Measurements from ENCODE around the gene SYNE3.

SYNE3 gene, protein sequence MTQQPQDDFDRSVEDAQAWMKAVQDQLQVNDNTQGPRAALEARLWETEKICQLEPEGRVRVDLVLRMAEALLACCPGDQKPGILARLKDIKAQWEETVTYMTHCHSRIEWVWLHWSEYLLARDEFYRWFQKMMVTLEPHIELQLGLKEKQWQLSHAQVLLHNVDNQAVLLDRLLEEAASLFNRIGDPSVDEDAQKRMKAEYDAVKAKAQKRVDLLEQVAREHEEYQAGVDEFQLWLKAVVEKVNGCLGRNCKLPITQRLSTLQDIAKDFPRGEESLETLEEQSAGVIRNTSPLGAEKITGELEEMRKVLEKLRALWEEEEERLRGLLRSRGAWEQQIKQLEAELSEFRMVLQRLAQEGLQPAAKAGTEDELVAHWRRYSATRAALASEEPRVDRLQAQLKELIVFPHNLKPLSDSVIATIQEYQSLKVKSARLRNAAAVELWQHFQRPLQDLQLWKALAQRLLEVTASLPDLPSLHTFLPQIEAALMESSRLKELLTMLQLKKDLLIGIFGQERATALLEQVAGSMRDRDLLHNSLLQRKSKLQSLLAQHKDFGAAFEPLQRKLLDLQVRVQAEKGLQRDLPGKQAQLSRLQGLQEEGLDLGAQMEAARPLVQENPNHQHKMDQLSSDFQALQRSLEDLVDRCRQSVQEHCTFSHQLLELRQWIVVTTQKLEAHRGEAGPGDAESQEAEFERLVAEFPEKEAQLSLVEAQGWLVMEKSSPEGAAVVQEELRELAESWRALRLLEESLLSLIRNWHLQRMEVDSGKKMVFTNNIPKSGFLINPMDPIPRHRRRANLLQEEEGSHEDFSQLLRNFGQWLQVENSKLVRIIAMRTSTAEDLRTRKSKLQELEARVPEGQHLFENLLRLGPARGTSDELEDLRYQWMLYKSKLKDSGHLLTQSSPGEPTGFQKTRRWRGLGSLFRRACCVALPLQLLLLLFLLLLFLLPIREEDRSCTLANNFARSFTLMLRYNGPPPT

DNA sequence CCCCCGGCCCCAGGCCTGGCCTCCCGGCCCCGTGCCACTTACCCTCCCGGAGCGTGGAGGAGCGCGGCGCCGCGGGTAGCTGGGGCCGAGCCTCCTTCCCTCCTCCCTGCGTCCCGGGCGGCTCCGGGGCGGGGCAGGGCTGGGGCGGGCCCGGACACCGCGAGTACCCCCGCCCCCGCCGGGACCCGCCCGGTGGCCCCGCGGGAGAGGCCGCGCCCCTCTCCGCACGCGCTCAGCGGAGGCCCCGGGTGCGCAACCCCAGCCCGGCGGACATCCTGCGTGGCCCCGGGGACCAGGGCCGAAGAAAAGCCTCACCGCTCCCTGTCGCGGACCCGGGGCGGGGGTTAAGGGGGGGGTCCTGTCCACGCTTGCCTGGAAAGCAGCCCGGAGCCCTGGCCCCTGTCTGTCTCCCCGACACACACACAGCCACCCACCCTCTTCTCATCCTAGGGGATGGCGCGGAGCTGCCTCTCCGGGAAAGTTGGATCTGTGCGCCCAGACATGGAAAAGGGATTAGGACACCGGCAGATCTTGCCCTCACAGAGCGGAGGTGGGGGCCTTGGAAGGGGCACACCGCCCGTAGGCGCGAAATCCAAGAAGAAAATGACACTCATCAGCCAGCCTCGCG, at the start of gene SYNE3:
TSS of gene SYNE3 (minus strand) at position 97 of the 628 bp plus-strand sequence. CDS start 40,829 bp downstream, outside the sequence.
- DNase-seq (ENCODE audit: low read depth), result no peak

DNA sequence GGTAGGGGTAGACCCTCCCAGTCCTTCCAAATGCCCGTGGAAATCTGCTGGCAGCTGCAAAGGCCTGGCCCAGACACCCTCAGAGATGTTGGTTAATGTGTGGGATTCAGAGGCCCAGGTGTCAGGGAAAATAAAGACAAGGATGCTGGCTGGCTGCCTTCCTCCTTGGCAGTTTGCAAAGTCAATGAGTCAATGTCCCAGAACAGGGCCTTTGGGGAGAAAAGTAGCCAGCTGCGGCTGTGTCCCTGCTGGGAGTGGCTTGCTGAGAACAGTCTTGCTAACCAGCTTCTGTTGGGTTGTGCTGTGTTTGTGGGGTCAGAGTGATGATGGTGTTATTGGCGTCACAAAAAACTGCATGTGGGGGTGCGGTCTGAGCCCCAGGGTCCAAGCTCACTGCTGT, 47.6 kb upstream of the SYNE3 start:
- no peak for DNase-seq (ENCODE audit: low read depth)

DNA sequence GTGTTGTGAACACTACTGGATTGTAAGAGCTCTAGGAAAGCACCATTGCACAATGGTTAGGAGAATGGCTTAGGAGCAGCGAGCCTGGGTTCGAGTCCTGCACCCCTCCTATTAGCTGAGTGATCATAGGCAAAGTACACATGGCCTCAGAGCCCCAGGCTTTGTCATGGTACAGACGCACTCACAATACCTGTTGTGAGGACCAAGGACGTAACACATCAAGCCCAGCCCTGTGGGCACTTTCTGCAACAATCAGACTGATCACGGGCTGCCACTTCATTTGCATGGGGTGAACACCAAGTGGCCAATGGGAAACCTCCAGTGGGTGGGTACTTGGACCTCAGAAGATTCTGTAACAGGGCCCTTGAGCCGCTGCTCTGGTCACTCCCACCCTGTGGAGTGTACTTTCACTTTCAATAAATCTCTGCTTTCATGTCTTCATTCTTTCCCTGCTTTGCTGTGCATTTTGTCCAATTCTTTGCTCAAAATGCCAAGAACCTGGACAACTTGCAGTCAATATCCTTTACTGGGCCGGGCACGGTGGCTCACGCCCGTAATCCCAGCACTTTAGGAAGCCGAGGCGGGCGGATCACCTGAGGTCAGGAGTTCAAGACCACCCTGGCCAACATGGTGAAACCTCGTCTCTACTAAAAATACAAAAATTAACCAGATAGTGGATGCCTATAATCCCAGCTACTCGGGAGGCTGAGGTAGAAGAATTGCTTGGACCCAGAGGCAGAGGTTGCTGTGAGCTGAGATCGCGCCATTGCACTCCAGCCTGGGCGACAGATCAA, 46.6 kb upstream of the SYNE3 start:
- DNase-seq (ENCODE audit: low read depth), result peak; percentile 59

DNA sequence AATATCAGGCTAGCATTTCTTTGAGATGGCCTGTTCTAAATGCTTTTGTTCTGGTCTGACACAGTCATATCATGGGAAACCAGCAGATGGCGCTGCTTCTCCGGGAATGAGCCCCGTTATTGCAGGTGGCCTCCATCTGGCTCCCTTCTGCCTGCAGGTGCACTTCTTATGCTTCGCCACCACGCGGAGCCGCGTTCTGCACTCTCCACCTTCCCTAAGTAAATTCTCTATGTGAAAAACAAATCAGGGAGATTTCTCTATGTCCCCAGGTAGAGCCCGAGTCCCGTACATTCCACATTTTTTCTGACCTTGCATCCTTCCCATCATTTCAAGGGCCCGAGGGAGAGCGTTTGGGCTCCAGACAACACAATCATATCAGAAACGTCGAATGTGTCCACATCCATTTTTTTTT, 44.6 kb upstream of the SYNE3 start:
- DNase-seq (ENCODE audit: low read depth), result peak; percentile 78

DNA sequence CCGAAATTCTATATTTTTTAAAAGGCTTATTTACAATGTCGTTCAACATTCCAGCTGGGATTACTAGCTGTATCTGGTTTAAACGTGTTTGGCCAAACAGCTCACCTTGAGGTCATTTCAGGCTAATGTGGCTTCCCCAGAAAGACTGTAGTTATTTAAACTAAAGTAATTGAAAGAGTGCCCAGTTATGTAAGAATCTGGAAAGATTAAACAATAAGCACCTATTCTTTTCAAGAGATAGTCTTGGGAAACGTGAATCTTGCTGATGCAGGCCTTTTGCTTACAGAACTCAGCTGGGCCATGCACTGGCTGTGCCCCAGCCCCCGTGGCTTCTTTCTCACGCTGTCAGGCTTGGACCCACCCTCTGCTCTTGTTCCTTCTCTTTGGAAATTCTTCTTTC, 42.8 kb upstream of the SYNE3 start:
- no peak for DNase-seq (ENCODE audit: low read depth)

DNA sequence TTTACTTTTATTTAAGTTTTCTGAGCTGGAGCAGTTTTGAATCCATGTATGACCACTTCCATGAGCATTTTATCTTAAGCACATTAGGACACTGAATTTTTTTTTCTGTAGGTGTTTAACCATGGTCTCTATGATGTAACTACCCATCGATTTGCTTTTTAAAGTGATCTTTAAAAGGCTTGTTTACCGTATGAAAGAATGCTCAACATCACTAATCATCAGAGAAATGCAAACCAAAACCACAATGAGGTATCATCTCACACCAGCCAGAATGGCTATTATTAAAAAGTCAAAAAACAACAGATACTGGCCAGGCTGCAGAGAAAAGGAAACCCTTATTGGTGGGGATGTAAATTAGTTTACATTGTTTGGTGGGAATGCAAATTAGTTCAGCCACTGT, 41.4 kb upstream of the SYNE3 start:
- no peak for DNase-seq (ENCODE audit: low read depth)

DNA sequence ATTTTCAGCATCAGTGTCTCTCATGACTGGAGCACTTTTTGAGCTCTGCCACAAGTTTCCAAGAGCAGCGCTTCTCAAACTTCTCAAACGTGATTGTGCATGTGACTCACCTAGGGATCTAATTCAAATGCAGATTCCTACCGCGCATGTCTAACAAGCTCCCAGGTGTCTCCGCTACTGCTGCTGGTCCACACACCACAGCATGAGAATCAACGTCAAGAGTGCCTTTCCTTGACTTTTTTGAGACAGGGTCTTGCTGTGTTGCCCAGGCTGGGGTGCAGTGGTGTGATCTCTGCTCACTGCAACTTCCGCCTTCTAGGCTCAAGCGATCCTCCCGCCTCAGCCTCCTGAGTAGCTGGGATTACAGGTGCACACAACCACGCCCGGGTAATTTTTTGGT, 40.8 kb upstream of the SYNE3 start:
- no peak for DNase-seq (ENCODE audit: low read depth)

DNA sequence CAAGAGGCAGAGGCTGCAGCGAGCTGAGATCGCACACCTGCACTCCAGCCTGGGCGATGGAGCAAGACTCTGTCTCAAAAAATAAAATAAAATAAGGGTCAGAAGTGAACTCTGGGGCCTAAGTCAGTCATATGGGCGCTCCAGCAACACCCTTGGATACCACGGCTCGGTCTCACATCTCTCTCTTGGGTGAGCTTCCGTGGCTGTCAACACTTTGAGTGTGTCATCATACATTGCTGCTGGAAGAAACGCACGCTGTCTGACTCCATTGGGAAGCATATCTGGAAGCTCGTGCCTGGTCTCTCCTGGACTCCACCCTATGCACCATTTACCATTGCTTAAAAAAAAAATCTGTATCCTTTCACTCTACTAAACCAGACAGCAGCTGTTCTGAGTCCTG, 38.6 kb upstream of the SYNE3 start:
- no peak for DNase-seq (ENCODE audit: low read depth)

DNA sequence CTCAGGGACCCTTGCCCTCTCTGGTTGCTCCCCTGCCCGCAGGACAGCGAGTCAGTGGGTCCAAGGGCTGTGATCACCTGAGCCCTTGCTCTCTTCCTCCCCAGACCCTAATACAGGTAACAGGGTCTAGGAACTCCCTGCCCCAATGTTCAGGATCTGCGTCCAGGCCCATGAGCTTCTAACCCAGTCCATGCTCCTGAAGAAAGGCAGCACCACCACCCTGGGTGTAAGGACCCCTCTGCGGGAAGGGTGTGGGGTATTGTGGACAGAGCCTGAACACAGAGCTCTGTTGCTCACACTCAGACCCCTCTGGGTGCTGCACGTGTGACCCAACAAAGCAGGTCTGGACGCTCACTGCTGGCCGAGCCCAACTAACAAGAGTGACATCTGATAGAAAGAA, 36.7 kb upstream of the SYNE3 start:
- no peak for DNase-seq (ENCODE audit: low read depth)

DNA sequence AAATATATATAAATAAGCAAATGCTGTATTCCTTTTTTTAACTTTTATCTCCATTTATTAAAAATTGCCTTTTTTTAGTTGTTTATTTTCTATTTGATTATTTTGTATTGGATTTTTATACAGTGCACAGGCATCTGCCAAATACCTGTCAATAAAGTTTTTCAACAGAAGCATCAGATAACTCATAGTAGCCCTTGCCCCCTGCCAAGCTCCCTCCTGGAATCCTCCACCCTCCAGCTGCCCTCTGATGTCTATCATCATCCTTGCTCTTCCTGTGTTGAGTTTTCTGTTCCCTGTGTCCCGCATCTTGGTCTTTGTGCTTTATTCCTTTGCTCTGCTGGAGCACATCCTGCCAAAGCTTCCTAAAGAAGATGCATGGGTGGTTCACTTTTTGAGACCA, 35.0 kb upstream of the SYNE3 start:
- no peak for DNase-seq (ENCODE audit: low read depth)

DNA sequence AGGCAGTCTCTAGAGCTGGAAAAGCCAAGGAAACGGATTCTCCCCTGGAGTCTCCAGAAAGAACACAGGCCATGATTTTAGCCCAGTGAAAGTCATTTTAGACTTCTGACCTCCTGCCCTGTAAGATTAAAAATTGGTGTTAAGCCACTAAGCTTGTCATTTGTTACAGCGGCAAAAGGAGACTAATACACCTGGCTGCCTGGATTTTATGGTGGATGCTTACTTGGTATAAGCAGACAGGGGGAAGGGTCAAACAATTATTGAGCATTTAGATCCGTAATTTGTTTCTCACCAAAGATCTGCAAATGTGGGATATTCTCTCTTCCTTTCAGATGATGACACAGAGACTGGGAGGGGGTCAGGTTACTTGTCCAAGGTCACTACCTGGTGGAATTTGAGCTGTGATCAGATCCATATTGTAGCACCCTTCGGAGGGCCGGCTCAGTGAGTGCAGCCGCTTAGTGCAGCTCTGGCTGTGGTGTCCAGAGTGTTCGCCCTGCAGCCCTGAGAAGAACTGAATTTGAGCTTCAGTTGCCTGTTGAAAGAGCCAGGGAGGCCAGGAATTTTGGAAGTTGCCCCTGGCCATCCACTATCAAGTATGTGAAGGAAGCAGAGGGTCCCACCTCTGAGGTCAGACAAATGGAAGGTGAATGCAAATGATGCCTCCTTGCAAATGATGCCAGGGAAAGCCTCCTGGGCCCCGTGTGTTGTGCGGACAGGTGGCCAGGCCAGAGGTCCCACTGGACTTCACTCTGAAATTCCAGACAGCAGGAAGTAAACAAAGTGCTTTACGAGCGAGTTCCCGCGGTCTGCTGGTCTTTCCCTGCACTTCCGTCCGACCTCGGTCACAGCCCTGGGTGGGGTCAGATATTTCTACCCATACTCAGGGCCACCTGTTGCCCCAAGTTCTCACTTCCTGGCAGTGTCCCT, 33.5 kb upstream of the SYNE3 start:
- DNase-seq (ENCODE audit: low read depth), result no peak

DNA sequence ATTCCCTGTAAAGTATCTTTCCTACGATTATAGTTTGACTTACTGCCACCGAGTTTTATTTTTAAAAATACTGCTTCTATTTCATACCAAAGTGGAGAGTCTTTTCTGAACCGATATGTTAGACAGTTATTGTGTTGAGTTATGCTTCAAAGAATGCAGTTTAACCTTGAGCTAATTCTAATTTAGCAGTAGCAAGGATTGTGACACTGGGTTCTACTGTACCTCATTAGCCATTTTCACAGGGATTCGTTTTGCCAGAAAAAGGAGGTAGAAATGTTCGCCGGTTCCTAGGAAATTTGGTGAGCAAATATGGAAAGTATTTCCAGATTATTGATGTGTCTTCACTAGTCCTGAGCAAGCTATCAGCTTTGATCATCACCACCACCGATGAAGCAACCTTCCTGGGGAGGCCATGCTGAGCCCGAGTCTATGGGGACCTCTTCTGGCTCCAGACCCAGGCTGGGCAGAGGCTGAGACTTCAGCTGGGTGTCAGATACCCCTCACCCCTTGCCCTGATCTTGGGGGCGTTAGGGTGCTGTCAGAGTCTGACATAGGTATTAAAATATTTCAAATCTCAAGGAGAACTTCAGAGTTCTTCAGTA, 32.0 kb upstream of the SYNE3 start:
- no peak for DNase-seq (ENCODE audit: low read depth)

DNA sequence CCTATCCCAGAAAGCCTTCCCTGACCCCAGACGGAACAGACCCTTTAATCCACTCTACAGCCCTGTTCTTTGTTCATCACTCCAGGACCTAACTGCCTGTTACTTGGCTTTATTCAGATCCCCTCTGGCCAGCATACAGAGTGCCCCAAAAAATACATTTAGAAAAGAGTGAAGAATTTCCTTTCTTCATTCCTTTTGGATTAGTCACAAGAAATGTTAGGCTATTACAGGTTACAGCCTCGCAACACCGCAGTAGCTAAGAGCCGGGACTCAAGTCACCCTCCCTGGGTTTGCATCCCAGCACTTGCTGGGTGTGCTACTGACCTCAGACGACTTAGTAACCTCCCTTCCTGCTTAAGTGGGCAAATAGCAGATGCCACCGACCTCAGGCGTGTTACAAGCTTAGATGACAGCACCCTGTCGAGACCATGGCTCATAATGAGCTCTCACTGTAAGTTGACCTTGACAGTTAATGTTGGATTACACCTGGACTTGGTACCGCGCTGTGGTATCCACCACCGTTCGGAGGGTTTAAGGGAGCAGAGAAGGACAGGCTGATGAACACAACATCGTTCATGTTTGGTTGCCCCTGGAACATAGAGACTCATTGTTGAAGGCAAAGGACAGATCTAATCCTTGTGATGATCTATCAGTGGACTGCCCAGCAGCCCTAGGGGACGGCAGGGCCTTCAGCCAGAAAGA, 31.3 kb upstream of the SYNE3 start:
- DNase-seq (ENCODE audit: low read depth), result peak; percentile 38

DNA sequence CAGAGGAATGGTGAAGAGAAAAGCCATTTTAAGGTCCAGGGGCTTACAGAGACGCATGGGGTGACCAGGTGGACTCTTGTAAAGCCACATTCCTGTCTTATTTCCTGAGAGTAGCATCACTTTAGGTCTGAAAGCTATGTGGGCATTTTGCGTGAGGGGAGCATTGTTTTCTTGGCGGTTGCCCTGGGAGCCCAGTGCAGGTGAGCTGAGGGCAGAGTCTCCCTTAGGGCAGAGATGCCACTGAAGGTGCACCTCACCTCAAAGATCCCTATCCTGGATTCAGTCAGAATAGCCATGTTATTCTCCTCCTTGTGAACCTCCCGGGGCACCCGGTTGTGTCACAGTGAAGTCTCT, 30.8 kb upstream of the SYNE3 start:
- no peak for DNase-seq (ENCODE audit: low read depth)

DNA sequence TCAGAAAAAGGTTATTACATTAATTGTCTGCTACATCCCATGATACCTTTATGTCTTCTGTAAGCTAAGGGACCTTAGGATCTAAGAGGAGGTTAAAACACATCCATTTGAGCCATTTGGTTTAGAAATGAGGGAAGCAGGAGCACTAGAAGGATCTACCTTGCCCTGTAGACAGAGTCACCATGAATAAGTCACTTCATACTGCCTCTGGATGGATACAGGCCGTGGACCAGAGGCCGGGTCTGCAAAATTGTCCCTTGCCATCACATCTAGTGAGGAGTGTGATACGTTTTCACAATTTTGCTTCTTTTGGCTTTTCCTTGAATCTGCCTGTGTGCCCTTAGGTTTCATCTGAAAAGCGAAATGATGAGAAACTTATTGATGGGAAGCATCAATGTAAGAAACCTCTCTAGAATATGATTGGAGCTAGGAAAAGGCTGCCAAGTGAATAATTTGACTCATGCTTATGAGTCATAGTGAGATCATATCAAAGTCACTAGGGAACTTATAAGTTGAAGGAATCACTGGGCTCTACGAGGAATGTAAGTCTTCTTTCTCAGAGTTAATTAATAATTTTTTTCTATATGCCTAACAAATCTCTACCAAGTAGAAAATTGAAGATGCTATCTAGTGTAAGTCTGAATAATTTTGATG, 29.2 kb upstream of the SYNE3 start:
- DNase-seq (ENCODE audit: low read depth), result peak; percentile 87

DNA sequence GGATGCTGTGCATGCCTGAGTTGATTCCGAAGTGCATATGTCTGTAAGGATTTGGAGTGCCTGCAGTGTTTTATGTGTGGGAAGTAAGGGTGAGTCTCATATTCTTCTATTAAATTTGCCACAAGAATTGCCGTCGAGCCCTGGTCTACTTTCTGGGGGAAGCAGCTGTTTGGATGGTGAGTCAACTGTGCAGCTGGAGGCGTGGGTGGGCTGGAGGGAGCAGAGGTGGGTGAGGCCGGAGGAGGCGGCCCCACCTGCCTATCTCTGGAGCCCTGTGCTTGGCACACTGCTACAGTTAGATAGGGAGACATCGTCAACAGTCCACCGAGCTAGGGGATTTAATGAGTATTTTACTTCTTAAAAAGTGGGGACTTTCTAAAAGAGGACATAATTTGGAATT, 28.1 kb upstream of the SYNE3 start:
- DNase-seq (ENCODE audit: low read depth), result peak; percentile 55

DNA sequence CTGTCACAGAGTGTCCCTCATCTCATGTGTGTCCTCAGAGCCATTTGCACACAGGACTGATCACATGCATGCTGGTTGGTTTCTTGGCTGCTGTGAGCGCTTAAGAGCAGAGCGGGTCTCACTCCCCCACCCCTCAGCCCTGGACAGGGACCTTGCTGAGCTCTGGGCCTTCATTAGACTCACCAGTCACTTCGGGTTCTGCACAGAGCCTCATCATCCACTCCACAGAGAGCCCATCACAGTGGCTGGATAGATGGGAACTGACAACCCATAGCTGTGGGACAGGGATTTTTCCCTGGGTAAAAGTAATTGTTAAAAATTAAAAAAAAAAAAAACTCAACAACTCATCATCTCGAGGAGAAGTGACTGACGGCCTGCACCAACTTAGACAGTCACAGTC, 26.6 kb upstream of the SYNE3 start:
- DNase-seq (ENCODE audit: low read depth), result no peak

DNA sequence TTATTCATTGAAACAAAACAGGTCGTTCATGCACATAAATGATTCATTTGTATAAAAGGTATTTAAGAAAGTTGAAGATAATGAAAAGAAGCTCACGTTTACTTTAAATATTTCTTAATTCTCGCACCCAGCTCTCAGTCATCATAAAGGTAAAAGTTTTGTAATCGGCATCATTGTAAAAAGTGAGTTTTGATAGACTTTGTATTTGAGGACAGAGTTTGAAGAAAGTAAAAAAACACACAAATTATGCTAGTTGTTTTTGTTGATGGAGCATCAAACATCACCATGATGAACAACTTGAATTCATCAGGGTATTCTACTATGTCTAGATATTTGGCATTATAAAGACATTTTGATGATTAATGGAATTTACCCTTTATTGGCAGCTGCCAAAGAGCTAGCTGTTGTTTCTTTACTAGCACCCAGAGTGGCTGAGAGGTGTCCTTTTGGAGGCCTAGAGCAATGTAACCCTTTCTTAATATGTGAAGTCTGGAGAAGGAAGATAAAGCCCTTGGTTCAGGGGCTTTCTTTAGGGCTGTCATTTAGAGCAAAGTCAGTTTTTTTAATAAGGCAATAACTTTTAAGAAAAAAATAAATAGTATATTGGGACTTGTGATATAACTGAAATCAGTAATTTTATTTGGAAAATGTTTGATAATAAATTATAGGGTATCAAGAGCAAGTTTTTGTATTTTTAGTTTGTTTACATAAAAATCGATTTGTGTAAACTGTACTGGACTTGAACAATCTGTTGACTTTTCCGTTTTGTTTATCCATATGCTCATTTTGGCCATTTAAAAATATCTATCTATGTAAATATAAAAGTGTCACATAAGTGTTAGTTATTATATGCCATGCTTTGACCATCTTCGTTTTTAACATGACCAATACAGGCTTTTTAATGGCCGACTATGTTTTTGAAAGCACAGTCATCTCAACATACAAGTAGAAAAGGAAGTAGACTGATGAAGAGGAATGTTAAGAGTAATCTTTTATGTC, 25.8 kb upstream of the SYNE3 start:
- no peak for DNase-seq (ENCODE audit: low read depth)

All from amniotic epithelial cell (primary cell).